ENCODE measurements around the gene CLOCK. TPM values are rescaled to one million over a fixed set of nuclear protein-coding genes. Genes with fewer than 3 reads are reported as not detected.

Gene CLOCK
- total and polyA plus RNA-seq, 10 of the 15 experiments (the other 5 are each of a cell fraction or from before 2014, with no cell fraction given): 2.8 to 11.7 (median 10.4) TPM

DNA sequence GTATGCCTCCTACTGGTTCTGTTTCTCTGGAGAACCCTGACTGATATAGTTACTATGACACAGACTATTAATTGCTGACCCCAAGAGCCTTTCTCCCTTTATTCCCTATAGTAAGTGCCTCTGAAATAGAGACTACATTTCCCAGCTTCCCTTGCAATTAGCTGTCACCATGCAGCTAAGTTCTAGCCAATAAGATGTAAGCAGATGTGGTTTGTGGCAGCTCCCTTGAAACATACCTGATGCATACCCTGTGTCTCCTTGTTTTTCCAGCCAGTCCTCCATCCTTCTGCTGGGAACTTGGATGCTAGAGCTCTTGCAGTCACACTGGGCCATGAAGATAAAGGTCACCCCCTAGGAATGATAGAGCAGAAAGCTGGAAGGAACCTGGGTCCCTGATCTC, 160.6 kb downstream of the CLOCK start (continued):
- TF ChIP-seq, protein P1, sequence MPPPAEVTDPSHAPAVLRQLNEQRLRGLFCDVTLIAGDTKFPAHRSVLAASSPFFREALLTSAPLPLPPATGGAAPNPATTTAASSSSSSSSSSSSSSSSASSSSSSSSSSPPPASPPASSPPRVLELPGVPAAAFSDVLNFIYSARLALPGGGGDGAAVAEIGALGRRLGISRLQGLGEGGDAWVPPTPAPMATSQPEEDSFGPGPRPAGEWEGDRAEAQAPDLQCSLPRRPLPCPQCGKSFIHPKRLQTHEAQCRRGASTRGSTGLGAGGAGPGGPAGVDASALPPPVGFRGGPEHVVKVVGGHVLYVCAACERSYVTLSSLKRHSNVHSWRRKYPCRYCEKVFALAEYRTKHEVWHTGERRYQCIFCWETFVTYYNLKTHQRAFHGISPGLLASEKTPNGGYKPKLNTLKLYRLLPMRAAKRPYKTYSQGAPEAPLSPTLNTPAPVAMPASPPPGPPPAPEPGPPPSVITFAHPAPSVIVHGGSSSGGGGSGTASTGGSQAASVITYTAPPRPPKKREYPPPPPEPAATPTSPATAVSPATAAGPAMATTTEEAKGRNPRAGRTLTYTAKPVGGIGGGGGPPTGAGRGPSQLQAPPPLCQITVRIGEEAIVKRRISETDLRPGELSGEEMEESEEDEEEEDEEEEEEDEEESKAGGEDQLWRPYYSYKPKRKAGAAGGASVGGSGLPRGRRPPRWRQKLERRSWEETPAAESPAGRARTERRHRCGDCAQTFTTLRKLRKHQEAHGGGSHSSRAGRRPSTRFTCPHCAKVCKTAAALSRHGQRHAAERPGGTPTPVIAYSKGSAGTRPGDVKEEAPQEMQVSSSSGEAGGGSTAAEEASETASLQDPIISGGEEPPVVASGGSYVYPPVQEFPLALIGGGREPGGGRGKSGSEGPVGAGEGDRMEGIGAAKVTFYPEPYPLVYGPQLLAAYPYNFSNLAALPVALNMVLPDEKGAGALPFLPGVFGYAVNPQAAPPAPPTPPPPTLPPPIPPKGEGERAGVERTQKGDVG (CRISPR knock-in tag; IDR thresholded peaks at IDR 0.05): no peak

DNA sequence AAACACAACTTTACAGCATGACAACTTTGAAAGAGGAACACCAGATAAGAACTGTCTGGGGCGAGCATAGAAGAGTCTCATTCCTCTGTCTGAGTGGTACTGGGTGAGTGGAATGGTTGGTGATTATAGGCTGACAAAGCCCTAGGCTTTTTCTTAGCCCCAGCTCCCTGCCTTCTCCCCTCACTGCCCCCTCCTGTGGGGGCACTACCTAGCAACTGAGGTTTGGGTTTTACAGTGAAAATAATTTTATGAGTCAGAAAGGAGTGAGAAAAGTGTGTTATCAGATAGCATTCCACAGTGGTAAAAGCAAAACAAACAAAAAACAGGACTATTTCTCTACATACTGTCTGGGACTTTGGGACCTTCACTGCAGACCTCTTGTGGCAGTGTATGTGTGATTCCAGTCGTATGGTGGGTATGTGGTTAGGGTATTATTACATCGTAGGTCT, 161.5 kb downstream of the CLOCK start:
- TF ChIP-seq BACH1 (IDR thresholded peaks at IDR 0.05; ENCODE audit: borderline replicate concordance) (no peak), MEF2B (IDR thresholded peaks at IDR 0.05; ENCODE audit: partially characterized antibody, poor library complexity, severe bottlenecking) (no peak), DPF2 (IDR thresholded peaks at IDR 0.05) (no peak), RAD21 (IDR thresholded peaks at IDR 0.05; ENCODE audit: insufficient read depth, low read depth, low read length) (no peak), CREB1 (IDR thresholded peaks at IDR 0.05; ENCODE audit: low read depth) (no peak)
- TF ChIP-seq, protein P2, sequence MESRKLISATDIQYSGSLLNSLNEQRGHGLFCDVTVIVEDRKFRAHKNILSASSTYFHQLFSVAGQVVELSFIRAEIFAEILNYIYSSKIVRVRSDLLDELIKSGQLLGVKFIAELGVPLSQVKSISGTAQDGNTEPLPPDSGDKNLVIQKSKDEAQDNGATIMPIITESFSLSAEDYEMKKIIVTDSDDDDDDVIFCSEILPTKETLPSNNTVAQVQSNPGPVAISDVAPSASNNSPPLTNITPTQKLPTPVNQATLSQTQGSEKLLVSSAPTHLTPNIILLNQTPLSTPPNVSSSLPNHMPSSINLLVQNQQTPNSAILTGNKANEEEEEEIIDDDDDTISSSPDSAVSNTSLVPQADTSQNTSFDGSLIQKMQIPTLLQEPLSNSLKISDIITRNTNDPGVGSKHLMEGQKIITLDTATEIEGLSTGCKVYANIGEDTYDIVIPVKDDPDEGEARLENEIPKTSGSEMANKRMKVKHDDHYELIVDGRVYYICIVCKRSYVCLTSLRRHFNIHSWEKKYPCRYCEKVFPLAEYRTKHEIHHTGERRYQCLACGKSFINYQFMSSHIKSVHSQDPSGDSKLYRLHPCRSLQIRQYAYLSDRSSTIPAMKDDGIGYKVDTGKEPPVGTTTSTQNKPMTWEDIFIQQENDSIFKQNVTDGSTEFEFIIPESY (IDR thresholded peaks at IDR 0.05): no peak
- TF ChIP-seq, protein P3, sequence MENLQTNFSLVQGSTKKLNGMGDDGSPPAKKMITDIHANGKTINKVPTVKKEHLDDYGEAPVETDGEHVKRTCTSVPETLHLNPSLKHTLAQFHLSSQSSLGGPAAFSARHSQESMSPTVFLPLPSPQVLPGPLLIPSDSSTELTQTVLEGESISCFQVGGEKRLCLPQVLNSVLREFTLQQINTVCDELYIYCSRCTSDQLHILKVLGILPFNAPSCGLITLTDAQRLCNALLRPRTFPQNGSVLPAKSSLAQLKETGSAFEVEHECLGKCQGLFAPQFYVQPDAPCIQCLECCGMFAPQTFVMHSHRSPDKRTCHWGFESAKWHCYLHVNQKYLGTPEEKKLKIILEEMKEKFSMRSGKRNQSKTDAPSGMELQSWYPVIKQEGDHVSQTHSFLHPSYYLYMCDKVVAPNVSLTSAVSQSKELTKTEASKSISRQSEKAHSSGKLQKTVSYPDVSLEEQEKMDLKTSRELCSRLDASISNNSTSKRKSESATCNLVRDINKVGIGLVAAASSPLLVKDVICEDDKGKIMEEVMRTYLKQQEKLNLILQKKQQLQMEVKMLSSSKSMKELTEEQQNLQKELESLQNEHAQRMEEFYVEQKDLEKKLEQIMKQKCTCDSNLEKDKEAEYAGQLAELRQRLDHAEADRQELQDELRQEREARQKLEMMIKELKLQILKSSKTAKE (IDR thresholded peaks at IDR 0.05; ENCODE audit: low read depth, poor library complexity, severe bottlenecking): no peak
- Histone ChIP-seq H3K9ac (ENCODE audit: control insufficient read depth, insufficient read depth, low read length) (no peak overlapping the region), H4K20me1 (ENCODE audit: control insufficient read depth, insufficient read depth) (no peaks in the 10 kb centered on the region), H3K27ac (ENCODE audit: control insufficient read depth, insufficient read depth) (no peak overlapping the region), H3K4me1 (ENCODE audit: control insufficient read depth, insufficient read depth, low read length) (no peaks in the 10 kb centered on the region), H2AFZ (ENCODE audit: control insufficient read depth, low read depth, low read length) (no peak overlapping the region), H3K79me2 (ENCODE audit: control insufficient read depth, insufficient read depth, low read length) (no peaks in the 10 kb centered on the region), H3K4me2 (ENCODE audit: control insufficient read depth, insufficient read depth) (no peak overlapping the region), H3K4me3 (no peak overlapping the region), H3K36me3 (ENCODE audit: control insufficient read depth in 2 of 2, insufficient read depth in 2 of 2, low read length in 1 of 2) (no peaks in the 10 kb centered on the region), H3K27me3 (replicated peaks in 1 of 2; ENCODE audit: control insufficient read depth in 2 of 2, insufficient read depth in 2 of 2, low read length in 1 of 2) (no peaks in the 10 kb centered on the region), H3K9me3 (replicated peaks; ENCODE audit: control insufficient read depth, insufficient read depth, low read length) (no peaks in the 10 kb centered on the region)
- intact Hi-C loops (cut with micrococcal nuclease; ENCODE audit: unreplicated experiment) (no loop called here), in situ Hi-C loops (cut with MboI) (no loop called here)
- ChIA-PET RAD21 (ENCODE audit: unreplicated experiment) (no interaction called here), CTCF (interaction anchor here (1.6 kb wide), 1 partner anchor 40 kb away, joined by 5 read pairs; the partner anchor contains the start of gene SRD5A3), SMC1A (ENCODE audit: uncharacterized antibody, unreplicated experiment) (interaction anchor here (1.7 kb wide), 1 partner anchor 10 kb away, joined by 7 read pairs; the partner anchor contains the start of gene TMEM165), POLR2A (no interaction called here)
- ATAC-seq (peak; percentile 47), DNase-seq (ENCODE audit: low read depth, low spot score) (no peak), FAIRE-seq (no peak)
- WGBS (ENCODE audit: insufficient coverage, insufficient replicate concordance, low lambda C conversion rate, missing lambda C conversion rate): 35% methylated on average over 3 of the region's 3 CpGs
- no TSS peak for BruUV-seq (replicated peaks)
